Glutamatergic neuron (in vitro differentiated cells): ENCODE data around the gene LYPD6. TPM values are rescaled to one million over a fixed set of nuclear protein-coding genes. Genes with fewer than 3 reads are reported as not detected.

ENCODE experiments used
- DNase-seq: peaks from one replicate; pipeline ENCODE4 v3.0.0; 2022
- H3K27ac Mint-ChIP-seq: one replicate; pipeline ENCODE4 v1.8.0; 2020; ENCODE audit warnings: mild to moderate bottlenecking, mixed read lengths, inconsistent platforms; ENCODE audit not compliant: unreplicated experiment
- H3K27me3 Mint-ChIP-seq: one replicate; pipeline ENCODE4 v1.8.0; 2020; ENCODE audit warnings: mild to moderate bottlenecking, moderate library complexity, mixed read lengths, inconsistent platforms; ENCODE audit not compliant: unreplicated experiment
- H3K36me3 Mint-ChIP-seq: one replicate; pipeline ENCODE4 v1.8.0; 2020; ENCODE audit warnings: mild to moderate bottlenecking, mixed read lengths, inconsistent platforms; ENCODE audit not compliant: unreplicated experiment
- H3K4me1 Mint-ChIP-seq: one replicate; pipeline ENCODE4 v1.8.0; 2020; ENCODE audit warnings: mild to moderate bottlenecking, low read depth, mixed read lengths, inconsistent platforms; ENCODE audit not compliant: unreplicated experiment
- H3K4me3 Mint-ChIP-seq: one replicate; pipeline ENCODE4 v1.8.0; 2020; ENCODE audit warnings: mild to moderate bottlenecking, mixed read lengths, inconsistent platforms; ENCODE audit not compliant: unreplicated experiment
- H3K9me3 Mint-ChIP-seq: one replicate; pipeline ENCODE4 v1.8.0; 2020; ENCODE audit warnings: mild to moderate bottlenecking, moderate library complexity, mixed read lengths, inconsistent platforms; ENCODE audit not compliant: unreplicated experiment
- CTCF ChIP-seq: fragments of 200-600 bp; sonication (generic); IDR thresholded peaks from one replicate; pipeline ENCODE4 v1.5.0; 2021; ENCODE audit not compliant: partially characterized antibody, unreplicated experiment
- total RNA-seq: library from RNA; stranded (reverse); fragmentation: NEBNext Ultra II Directional; extraction: Animal tissue kit (Norgen Biotek cat#: 25700); gene quantifications from one replicate; pipeline ENCODE4 v1.2.1, GENCODE V29; 2021; ENCODE audit not compliant: unreplicated experiment

The LYPD6 gene
- total RNA-seq, 1 donor from 2014 or later = 1.5 TPM

DNA sequence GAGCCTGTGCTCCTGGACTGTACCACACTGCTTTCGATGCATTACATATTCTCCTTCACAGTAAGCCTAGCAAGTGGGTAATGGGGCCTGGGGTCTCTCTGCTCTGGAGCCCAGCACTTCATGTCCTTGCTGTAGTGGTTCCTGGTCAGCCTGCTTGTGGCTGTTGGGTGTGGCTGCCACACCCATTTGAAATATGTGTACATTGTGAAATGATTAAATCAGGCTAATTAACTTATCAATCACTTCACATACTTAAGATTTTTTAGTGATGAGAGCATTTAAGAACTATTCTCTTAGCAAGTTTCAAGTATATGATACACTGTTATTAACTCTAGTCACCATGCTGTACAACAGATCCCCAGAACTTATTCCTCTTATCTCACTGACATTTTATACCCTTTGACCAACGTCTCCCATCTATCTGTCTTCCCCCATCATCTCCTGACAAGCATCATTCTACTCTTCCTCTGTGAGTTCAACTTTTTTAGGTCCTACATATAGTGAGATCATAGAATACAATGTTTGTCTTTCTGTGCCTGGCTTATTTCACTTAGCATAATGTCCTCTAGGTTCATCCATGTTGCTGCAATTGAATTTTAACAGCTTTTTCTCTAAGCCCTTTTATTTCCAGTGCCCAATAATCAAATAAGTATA, 92.1 kb downstream of the LYPD6 start:
- no peak for TF ChIP-seq CTCF
- H3K4me1 Mint-ChIP-seq = no peaks in the 10 kb centered on the region
- H3K27me3 Mint-ChIP-seq = no peaks in the 10 kb centered on the region
- no peak overlapping the region for H3K27ac Mint-ChIP-seq
- H3K4me3 Mint-ChIP-seq = no peak overlapping the region
- H3K36me3 Mint-ChIP-seq = no peaks in the 10 kb centered on the region
- no peaks in the 10 kb centered on the region for H3K9me3 Mint-ChIP-seq
- DNase-seq = no peak

GRCh38 chr2:149422991-149423338, 92.6 kb downstream of the LYPD6 start:
- H3K27ac Mint-ChIP-seq = no peak overlapping the region
- no peak for TF ChIP-seq CTCF
- no peaks in the 10 kb centered on the region for H3K36me3 Mint-ChIP-seq
- H3K4me3 Mint-ChIP-seq = no peak overlapping the region
- no peaks in the 10 kb centered on the region for H3K4me1 Mint-ChIP-seq
- no peaks in the 10 kb centered on the region for H3K27me3 Mint-ChIP-seq
- H3K9me3 Mint-ChIP-seq = no peaks in the 10 kb centered on the region
- DNase-seq = no peak

DNA sequence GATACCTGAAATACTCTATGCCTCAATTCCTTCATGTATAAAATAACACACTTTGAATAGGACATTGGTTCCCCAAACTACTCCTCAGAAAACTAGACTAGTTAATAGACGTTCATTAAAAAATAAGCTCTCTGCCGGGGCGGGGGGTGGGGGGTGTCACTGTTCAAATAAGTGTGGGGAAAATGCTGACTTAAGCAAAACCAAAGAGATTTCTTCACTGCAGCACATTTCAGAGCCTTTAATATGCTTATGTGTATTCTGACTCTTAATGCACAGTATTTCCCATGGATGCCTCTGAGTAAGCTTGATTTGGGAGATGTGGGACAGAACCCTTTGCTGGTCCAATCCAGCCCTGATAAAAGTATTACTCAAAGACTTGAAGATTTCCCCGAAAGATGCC, 93.2 kb downstream of the LYPD6 start:
- Mint-ChIP-seq H3K27me3 (no peaks in the 10 kb centered on the region), H3K9me3 (no peaks in the 10 kb centered on the region), H3K4me3 (no peak overlapping the region), H3K36me3 (no peaks in the 10 kb centered on the region), H3K27ac (no peak overlapping the region), H3K4me1 (no peaks in the 10 kb centered on the region)
- DNase-seq = no peak
- no peak for TF ChIP-seq CTCF

DNA sequence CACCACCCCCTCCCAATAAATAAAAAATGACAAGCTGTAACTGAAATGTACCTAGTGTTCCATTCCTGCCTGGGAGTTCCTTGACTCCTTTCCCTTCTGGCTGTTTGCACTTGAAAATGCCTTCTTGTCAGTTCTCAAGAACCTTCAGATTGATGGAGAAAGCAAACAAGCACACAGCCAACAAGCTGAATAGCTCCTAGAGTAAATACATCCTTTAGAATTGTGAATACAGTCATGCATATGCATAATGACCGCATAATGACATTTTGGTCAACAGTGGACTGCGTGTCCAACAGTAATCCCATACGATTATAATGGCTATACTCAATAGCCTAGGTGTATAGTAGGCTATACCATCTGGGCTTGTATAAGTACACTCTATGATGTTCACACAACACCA, 97.0 kb downstream of the LYPD6 start:
- Mint-ChIP-seq H3K9me3 (no peaks in the 10 kb centered on the region), H3K36me3 (no peaks in the 10 kb centered on the region), H3K4me1 (no peaks in the 10 kb centered on the region), H3K27me3 (no peaks in the 10 kb centered on the region), H3K27ac (no peak overlapping the region), H3K4me3 (no peak overlapping the region)
- no peak for DNase-seq
- TF ChIP-seq CTCF = no peak

DNA sequence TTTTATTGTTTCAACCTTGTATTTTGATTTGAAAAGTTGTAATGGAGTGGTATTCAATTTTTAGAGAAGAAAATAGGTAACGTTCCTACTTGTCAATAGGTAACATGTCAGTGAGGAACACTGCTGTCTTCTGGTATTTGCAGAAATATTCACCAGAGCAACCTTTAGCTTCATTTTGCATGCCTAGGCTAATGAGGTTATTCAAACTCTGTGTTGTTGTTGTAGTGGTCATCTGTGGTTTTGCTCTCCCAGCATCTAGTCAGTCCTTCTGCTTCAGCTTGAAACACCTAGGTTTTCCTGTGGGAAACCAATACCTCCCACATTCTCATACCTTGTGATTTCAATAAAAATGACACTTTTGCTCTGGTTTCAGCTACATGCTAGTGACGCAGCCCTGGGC, 98.4 kb downstream of the LYPD6 start:
- no peak overlapping the region for H3K4me3 Mint-ChIP-seq
- no peaks in the 10 kb centered on the region for H3K4me1 Mint-ChIP-seq
- H3K27ac Mint-ChIP-seq = no peak overlapping the region
- H3K36me3 Mint-ChIP-seq = no peaks in the 10 kb centered on the region
- H3K27me3 Mint-ChIP-seq = no peaks in the 10 kb centered on the region
- H3K9me3 Mint-ChIP-seq = no peaks in the 10 kb centered on the region
- no peak for DNase-seq
- no peak for TF ChIP-seq CTCF
